SK-N-SH treated with all-trans-retinoic acid at 6 μM for 48 hours (cell line): ENCODE results near the gene ATXN10.

Experiments used
- GLIS3 ChIP-seq: fragments of 250-450 bp; sonication (Bioruptor Pico); IDR thresholded peaks from 2 replicates; pipeline ENCODE4 v1.5.0; 2020; ENCODE audit warnings: mild to moderate bottlenecking, moderate library complexity
- ISL1 ChIP-seq: fragments of 250-450 bp; sonication (Bioruptor Pico); IDR thresholded peaks from 2 replicates; pipeline ENCODE4 v2.1.2; 2022; ENCODE audit warnings: mild to moderate bottlenecking, moderate library complexity
- ZFP3 ChIP-seq: fragments of 250-450 bp; sonication (Bioruptor Pico); IDR thresholded peaks from 2 replicates; pipeline ENCODE4 v1.5.0; 2020; ENCODE audit warnings: mild to moderate bottlenecking, moderate library complexity

DNA sequence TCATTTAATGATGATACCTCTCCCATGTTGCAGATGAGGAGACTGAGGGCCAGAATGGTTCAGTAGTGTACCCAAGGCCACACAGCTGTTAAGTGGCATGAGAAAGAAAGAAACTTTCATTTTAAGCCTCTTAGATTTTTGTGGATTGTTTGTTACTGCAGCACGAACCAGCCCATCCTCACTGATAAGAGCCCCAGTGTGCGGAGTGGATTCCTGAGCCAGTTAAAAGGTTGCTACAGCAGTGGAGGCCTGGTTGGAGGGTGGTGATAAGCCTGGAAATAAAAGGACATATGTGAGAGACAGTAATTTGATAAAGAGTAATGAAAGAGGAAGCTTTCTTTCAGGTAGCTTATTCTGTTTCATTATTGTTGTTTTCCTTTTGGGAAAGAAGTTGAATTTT lies 89.0 kb downstream of the ATXN10 start:
- TF ChIP-seq ZFP3 (CRISPR knock-in tag) (no peak), ISL1 (CRISPR knock-in tag) (no peak), GLIS3 (CRISPR knock-in tag) (no peak)
